ENCODE measurements around the gene PNPLA7.
A peak's percentile ranks its signal among the peaks of the same experiment; 100 is the strongest.

Gene PNPLA7

DNA sequence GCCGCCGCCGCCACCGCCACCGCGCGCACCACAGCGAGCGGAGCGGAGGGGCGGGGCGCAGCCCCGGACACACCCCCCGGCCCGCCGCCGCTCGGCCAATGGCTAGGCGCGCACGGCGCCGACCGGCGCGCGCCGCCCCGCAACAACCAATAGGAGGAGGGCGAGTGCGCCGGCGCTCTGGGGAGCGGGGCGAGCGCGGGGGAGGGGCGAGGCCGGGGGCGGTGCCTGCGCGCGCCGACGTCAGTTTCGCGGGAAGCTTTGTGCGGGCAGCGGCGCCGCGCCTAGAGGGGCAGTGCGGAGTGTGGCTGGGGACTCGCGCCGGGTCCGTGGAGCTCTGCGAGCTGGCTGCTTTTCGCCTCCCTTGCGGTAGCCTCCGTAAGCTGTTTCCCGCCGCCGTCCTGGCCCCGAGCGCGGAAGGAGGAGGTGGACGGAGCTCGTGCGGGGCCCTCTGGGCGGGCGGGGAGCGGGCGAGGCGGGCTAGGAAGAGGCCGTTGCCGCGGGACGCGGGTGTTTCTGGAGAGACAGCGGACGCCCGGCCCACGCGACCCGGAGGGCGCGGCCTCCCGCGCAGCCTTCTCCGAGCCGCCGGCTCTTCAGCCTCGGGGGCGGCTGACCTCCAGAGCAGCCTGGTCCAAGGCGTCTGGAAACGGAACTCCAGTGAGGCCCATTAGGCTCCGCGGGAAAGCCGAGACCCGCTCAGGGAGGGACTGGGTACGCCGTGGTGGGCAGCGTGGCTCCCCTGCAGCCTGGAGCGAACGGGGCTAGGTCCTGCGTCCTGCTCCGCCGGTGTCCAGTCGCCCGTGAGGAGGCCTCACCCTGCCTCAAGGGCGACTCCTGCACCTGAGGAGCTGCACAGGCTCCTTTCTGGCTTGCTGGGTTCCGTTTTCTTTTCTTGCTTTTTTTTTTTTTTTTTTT is 40.5 kb upstream of the PNPLA7 start, which contains the start of gene ZMYND19 (continued):
- TF ChIP-seq ZNF146 (tag by site-specific recombination; IDR thresholded peaks at IDR 0.05) (no peak), ZNF792 (tag by site-specific recombination; IDR thresholded peaks at IDR 0.05) (no peak), PRDM1 (tag by site-specific recombination; IDR thresholded peaks at IDR 0.05) (no peak), ZNF426 (tag by site-specific recombination; IDR thresholded peaks at IDR 0.05) (no peak), ZNF2 (tag by site-specific recombination; IDR thresholded peaks at IDR 0.05) (no peak), RBAK (tag by site-specific recombination; IDR thresholded peaks at IDR 0.05) (no peak), ZNF747 (tag by site-specific recombination; IDR thresholded peaks at IDR 0.05) (no peak), ZBTB17 (tag by site-specific recombination; IDR thresholded peaks at IDR 0.05) (peak; percentile 74), KLF16 (tag by site-specific recombination; IDR thresholded peaks at IDR 0.05) (peak; percentile 83; the same call in 1 of the 2 replicates), ZNF843 (tag by site-specific recombination; IDR thresholded peaks at IDR 0.05) (no peak), ZNF777 (tag by site-specific recombination; IDR thresholded peaks at IDR 0.05; ENCODE audit: borderline replicate concordance) (no peak), ZNF707 (tag by site-specific recombination; IDR thresholded peaks at IDR 0.05) (no peak), KLF10 (tag by site-specific recombination; IDR thresholded peaks at IDR 0.05) (peak; percentile 96), ZNF621 (tag by site-specific recombination; IDR thresholded peaks at IDR 0.05) (no peak), ZNF660 (tag by site-specific recombination; IDR thresholded peaks at IDR 0.05) (no peak; the same call in 1 of the 2 replicates)
- TF ChIP-seq, protein P1, sequence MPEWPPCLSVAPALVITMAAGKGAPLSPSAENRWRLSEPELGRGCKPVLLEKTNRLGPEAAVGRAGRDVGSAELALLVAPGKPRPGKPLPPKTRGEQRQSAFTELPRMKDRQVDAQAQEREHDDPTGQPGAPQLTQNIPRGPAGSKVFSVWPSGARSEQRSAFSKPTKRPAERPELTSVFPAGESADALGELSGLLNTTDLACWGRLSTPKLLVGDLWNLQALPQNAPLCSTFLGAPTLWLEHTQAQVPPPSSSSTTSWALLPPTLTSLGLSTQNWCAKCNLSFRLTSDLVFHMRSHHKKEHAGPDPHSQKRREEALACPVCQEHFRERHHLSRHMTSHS (tag by site-specific recombination; IDR thresholded peaks at IDR 0.05) = no peak
- TF ChIP-seq, protein P2, sequence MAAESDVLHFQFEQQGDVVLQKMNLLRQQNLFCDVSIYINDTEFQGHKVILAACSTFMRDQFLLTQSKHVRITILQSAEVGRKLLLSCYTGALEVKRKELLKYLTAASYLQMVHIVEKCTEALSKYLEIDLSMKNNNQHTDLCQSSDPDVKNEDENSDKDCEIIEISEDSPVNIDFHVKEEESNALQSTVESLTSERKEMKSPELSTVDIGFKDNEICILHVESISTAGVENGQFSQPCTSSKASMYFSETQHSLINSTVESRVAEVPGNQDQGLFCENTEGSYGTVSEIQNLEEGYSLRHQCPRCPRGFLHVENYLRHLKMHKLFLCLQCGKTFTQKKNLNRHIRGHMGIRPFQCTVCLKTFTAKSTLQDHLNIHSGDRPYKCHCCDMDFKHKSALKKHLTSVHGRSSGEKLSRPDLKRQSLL (tag by site-specific recombination; IDR thresholded peaks at IDR 0.05) = no peak
- TF ChIP-seq, protein P3, sequence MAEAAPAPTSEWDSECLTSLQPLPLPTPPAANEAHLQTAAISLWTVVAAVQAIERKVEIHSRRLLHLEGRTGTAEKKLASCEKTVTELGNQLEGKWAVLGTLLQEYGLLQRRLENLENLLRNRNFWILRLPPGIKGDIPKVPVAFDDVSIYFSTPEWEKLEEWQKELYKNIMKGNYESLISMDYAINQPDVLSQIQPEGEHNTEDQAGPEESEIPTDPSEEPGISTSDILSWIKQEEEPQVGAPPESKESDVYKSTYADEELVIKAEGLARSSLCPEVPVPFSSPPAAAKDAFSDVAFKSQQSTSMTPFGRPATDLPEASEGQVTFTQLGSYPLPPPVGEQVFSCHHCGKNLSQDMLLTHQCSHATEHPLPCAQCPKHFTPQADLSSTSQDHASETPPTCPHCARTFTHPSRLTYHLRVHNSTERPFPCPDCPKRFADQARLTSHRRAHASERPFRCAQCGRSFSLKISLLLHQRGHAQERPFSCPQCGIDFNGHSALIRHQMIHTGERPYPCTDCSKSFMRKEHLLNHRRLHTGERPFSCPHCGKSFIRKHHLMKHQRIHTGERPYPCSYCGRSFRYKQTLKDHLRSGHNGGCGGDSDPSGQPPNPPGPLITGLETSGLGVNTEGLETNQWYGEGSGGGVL (tag by site-specific recombination; IDR thresholded peaks at IDR 0.05) = no peak
- TF ChIP-seq, protein P4, sequence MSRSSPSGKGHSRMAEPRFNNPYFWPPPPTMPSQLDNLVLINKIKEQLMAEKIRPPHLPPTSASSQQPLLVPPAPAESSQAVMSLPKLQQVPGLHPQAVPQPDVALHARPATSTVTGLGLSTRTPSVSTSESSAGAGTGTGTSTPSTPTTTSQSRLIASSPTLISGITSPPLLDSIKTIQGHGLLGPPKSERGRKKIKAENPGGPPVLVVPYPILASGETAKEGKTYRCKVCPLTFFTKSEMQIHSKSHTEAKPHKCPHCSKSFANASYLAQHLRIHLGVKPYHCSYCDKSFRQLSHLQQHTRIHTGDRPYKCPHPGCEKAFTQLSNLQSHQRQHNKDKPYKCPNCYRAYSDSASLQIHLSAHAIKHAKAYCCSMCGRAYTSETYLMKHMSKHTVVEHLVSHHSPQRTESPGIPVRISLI (tag by site-specific recombination; IDR thresholded peaks at IDR 0.05) = 0 out of 2 replicates have a peak, but pooled peaks have one; percentile 42
- TF ChIP-seq, protein P5, sequence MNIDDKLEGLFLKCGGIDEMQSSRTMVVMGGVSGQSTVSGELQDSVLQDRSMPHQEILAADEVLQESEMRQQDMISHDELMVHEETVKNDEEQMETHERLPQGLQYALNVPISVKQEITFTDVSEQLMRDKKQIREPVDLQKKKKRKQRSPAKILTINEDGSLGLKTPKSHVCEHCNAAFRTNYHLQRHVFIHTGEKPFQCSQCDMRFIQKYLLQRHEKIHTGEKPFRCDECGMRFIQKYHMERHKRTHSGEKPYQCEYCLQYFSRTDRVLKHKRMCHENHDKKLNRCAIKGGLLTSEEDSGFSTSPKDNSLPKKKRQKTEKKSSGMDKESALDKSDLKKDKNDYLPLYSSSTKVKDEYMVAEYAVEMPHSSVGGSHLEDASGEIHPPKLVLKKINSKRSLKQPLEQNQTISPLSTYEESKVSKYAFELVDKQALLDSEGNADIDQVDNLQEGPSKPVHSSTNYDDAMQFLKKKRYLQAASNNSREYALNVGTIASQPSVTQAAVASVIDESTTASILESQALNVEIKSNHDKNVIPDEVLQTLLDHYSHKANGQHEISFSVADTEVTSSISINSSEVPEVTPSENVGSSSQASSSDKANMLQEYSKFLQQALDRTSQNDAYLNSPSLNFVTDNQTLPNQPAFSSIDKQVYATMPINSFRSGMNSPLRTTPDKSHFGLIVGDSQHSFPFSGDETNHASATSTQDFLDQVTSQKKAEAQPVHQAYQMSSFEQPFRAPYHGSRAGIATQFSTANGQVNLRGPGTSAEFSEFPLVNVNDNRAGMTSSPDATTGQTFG (tag by site-specific recombination; IDR thresholded peaks at IDR 0.05; ENCODE audit: borderline replicate concordance) = no peak
- TF ChIP-seq, protein P6, sequence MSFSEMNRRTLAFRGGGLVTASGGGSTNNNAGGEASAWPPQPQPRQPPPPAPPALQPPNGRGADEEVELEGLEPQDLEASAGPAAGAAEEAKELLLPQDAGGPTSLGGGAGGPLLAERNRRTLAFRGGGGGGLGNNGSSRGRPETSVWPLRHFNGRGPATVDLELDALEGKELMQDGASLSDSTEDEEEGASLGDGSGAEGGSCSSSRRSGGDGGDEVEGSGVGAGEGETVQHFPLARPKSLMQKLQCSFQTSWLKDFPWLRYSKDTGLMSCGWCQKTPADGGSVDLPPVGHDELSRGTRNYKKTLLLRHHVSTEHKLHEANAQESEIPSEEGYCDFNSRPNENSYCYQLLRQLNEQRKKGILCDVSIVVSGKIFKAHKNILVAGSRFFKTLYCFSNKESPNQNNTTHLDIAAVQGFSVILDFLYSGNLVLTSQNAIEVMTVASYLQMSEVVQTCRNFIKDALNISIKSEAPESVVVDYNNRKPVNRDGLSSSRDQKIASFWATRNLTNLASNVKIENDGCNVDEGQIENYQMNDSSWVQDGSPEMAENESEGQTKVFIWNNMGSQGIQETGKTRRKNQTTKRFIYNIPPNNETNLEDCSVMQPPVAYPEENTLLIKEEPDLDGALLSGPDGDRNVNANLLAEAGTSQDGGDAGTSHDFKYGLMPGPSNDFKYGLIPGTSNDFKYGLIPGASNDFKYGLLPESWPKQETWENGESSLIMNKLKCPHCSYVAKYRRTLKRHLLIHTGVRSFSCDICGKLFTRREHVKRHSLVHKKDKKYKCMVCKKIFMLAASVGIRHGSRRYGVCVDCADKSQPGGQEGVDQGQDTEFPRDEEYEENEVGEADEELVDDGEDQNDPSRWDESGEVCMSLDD (tag by site-specific recombination; IDR thresholded peaks at IDR 0.05) = no peak
- TF ChIP-seq, protein P7, sequence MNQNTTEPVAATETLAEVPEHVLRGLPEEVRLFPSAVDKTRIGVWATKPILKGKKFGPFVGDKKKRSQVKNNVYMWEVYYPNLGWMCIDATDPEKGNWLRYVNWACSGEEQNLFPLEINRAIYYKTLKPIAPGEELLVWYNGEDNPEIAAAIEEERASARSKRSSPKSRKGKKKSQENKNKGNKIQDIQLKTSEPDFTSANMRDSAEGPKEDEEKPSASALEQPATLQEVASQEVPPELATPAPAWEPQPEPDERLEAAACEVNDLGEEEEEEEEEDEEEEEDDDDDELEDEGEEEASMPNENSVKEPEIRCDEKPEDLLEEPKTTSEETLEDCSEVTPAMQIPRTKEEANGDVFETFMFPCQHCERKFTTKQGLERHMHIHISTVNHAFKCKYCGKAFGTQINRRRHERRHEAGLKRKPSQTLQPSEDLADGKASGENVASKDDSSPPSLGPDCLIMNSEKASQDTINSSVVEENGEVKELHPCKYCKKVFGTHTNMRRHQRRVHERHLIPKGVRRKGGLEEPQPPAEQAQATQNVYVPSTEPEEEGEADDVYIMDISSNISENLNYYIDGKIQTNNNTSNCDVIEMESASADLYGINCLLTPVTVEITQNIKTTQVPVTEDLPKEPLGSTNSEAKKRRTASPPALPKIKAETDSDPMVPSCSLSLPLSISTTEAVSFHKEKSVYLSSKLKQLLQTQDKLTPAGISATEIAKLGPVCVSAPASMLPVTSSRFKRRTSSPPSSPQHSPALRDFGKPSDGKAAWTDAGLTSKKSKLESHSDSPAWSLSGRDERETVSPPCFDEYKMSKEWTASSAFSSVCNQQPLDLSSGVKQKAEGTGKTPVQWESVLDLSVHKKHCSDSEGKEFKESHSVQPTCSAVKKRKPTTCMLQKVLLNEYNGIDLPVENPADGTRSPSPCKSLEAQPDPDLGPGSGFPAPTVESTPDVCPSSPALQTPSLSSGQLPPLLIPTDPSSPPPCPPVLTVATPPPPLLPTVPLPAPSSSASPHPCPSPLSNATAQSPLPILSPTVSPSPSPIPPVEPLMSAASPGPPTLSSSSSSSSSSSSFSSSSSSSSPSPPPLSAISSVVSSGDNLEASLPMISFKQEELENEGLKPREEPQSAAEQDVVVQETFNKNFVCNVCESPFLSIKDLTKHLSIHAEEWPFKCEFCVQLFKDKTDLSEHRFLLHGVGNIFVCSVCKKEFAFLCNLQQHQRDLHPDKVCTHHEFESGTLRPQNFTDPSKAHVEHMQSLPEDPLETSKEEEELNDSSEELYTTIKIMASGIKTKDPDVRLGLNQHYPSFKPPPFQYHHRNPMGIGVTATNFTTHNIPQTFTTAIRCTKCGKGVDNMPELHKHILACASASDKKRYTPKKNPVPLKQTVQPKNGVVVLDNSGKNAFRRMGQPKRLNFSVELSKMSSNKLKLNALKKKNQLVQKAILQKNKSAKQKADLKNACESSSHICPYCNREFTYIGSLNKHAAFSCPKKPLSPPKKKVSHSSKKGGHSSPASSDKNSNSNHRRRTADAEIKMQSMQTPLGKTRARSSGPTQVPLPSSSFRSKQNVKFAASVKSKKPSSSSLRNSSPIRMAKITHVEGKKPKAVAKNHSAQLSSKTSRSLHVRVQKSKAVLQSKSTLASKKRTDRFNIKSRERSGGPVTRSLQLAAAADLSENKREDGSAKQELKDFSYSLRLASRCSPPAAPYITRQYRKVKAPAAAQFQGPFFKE (tag by site-specific recombination; IDR thresholded peaks at IDR 0.05; ENCODE audit: borderline replicate concordance) = no peak

Data from HEK293 (cell line).